Measurements from ENCODE around the gene KIF23. TPM values are rescaled to one million over a fixed set of nuclear protein-coding genes. Genes with fewer than 3 reads are reported as not detected.

Gene KIF23
- total RNA-seq, 5 donors from 2014 or later (not counting 1 experiment from before 2014, with no cell fraction given): 0.36 to 2.2 (median 0.76) TPM

- ChIA-PET CTCF (no interaction called here), POLR2A (no interaction called here)
- H3K4me3 ChIP-seq (ENCODE audit: control insufficient read depth in 1 of 2, extremely low read depth in 1 of 2, low read length in 1 of 2): no peak overlapping the region
- no peaks in the 10 kb centered on the region for H3K9me3 ChIP-seq
- H3K9me3 Mint-ChIP-seq: no peaks in the 10 kb centered on the region
- H3K4me3 Mint-ChIP-seq: no peak overlapping the region
- peaks cover 0 to 2% (median 0%) of the 10 kb centered on the region in 3 donors for H3K4me1 Mint-ChIP-seq
- no peak overlapping the region for H3K27ac Mint-ChIP-seq
- DNase-seq (no peak), ATAC-seq (replicated peaks in 1 of 4) (no peak)
- no peak overlapping the region for H3K27ac ChIP-seq (ENCODE audit: low read length)
- peaks cover 3 to 17% of the 10 kb centered on the region in 2 donors for H3K27me3 Mint-ChIP-seq
- H3K36me3 Mint-ChIP-seq: no peaks in the 10 kb centered on the region
- no peaks in the 10 kb centered on the region for H3K36me3 ChIP-seq (ENCODE audit: control insufficient read depth in 2 of 2, extremely low read depth in 1 of 2, insufficient read depth in 1 of 2, low read length in 1 of 2)
- H3K27me3 ChIP-seq (replicated peaks in 1 of 2; ENCODE audit: control insufficient read depth in 2 of 2, extremely low read depth in 1 of 2, insufficient read depth in 2 of 2, low read length in 1 of 2): peaks cover 0 to 9% of the 10 kb centered on the region in 2 experiments
- WGBS (ENCODE audit: insufficient coverage): no CpG with 5 or more reads among the region's 2 CpGs
- no peaks in the 10 kb centered on the region for H3K4me1 ChIP-seq (ENCODE audit: control insufficient read depth in 1 of 2, extremely low read depth in 1 of 2, insufficient read depth in 2 of 2, low read length in 2 of 2)
These were observed 11.3 kb upstream of the KIF23 start for GRCh38 chr15:69402816-69403215.

DNA sequence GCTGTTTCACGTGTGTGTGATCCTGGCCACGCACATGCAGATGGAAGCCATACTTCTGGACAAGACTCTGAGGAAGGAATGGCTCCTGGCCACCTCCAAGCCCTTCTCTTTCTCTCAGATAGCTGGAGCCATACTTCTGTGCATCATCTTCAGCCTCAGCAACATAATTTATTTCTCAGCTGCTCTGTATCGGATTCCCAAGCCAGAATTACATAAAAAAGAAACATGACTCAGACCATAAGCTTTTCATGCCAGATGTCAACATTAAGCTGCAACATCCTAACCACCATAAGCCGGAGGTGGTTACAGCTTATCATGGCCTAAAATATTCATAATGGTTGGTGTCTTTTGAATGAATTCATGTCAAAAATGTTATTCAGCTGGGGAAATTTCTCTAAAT lies 10.6 kb upstream of the KIF23 start:
- H3K36me3 Mint-ChIP-seq: no peaks in the 10 kb centered on the region
- H3K27me3 Mint-ChIP-seq: peaks cover 3 to 19% of the 10 kb centered on the region in 2 donors
- no peaks in the 10 kb centered on the region for H3K36me3 ChIP-seq (ENCODE audit: control insufficient read depth in 2 of 2, extremely low read depth in 1 of 2, insufficient read depth in 1 of 2, low read length in 1 of 2)
- ATAC-seq (replicated peaks in 1 of 4) (no peak), DNase-seq (no peak)
- no peaks in the 10 kb centered on the region for H3K4me1 Mint-ChIP-seq
- peaks cover 0 to 9% of the 10 kb centered on the region in 2 experiments for H3K27me3 ChIP-seq (replicated peaks in 1 of 2; ENCODE audit: control insufficient read depth in 2 of 2, extremely low read depth in 1 of 2, insufficient read depth in 2 of 2, low read length in 1 of 2)
- POLR2A ChIA-PET: no interaction called here
- H3K9me3 Mint-ChIP-seq: no peaks in the 10 kb centered on the region
- WGBS (ENCODE audit: insufficient coverage): 80% methylated on average over 3 of the region's 4 CpGs
- H3K9me3 ChIP-seq: no peaks in the 10 kb centered on the region
- no peaks in the 10 kb centered on the region for H3K4me1 ChIP-seq (ENCODE audit: control insufficient read depth in 1 of 2, extremely low read depth in 1 of 2, insufficient read depth in 2 of 2, low read length in 2 of 2)
- no peak overlapping the region for H3K4me3 ChIP-seq (ENCODE audit: control insufficient read depth in 1 of 2, extremely low read depth in 1 of 2, low read length in 1 of 2)
- H3K27ac ChIP-seq (ENCODE audit: low read length): no peak overlapping the region
- H3K4me3 Mint-ChIP-seq: no peak overlapping the region
- no peak overlapping the region for H3K27ac Mint-ChIP-seq
- CTCF ChIA-PET: interaction anchor here in 1 of 2 donors (0.6 kb wide), 1 partner anchor 13 kb away, joined by 3 read pairs; no protein-coding TSS in a partner anchor

DNA sequence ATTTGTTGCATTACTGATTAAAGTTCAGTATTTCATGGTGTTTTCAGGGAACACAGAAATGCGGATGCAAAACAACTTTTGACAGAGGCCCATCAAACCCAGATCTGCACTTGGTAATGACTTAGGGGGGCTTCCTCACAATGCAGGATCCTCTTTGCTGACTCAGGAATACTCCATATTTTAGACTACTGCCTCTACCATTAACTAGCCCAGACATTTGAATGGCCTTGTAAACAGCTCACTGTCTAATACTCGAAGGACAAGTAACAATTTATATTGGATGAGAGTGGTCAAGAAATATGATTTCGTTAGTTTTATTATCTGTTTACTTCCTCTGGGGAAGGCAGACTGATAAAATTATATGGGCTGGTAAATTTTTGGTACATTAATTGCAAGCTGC lies 9.0 kb upstream of the KIF23 start:
- H3K27ac ChIP-seq (ENCODE audit: low read length): no peak overlapping the region
- Mint-ChIP-seq H3K27ac (no peak overlapping the region), H3K9me3 (no peaks in the 10 kb centered on the region), H3K27me3 (peaks cover 4 to 23% of the 10 kb centered on the region in 2 donors), H3K4me1 (no peaks in the 10 kb centered on the region), H3K4me3 (no peak overlapping the region), H3K36me3 (no peaks in the 10 kb centered on the region)
- WGBS (ENCODE audit: insufficient coverage): no CpG with 5 or more reads among the region's 3 CpGs
- no peak for ATAC-seq (replicated peaks in 1 of 4)
- ChIA-PET POLR2A (interaction anchor here in 1 of 2 donors (0.6 kb wide), 1 partner anchor 76 kb away, joined by 5 read pairs; no protein-coding TSS in a partner anchor), CTCF (no interaction called here)
- H3K9me3 ChIP-seq: no peaks in the 10 kb centered on the region
- DNase-seq: no peak
- peaks cover 0 to 11% of the 10 kb centered on the region in 2 experiments for H3K27me3 ChIP-seq (replicated peaks in 1 of 2; ENCODE audit: control insufficient read depth in 2 of 2, extremely low read depth in 1 of 2, insufficient read depth in 2 of 2, low read length in 1 of 2)
- no peaks in the 10 kb centered on the region for H3K36me3 ChIP-seq (ENCODE audit: control insufficient read depth in 2 of 2, extremely low read depth in 1 of 2, insufficient read depth in 1 of 2, low read length in 1 of 2)
- H3K4me3 ChIP-seq (ENCODE audit: control insufficient read depth in 1 of 2, extremely low read depth in 1 of 2, low read length in 1 of 2): no peak overlapping the region
- no peaks in the 10 kb centered on the region for H3K4me1 ChIP-seq (ENCODE audit: control insufficient read depth in 1 of 2, extremely low read depth in 1 of 2, insufficient read depth in 2 of 2, low read length in 2 of 2)

DNA sequence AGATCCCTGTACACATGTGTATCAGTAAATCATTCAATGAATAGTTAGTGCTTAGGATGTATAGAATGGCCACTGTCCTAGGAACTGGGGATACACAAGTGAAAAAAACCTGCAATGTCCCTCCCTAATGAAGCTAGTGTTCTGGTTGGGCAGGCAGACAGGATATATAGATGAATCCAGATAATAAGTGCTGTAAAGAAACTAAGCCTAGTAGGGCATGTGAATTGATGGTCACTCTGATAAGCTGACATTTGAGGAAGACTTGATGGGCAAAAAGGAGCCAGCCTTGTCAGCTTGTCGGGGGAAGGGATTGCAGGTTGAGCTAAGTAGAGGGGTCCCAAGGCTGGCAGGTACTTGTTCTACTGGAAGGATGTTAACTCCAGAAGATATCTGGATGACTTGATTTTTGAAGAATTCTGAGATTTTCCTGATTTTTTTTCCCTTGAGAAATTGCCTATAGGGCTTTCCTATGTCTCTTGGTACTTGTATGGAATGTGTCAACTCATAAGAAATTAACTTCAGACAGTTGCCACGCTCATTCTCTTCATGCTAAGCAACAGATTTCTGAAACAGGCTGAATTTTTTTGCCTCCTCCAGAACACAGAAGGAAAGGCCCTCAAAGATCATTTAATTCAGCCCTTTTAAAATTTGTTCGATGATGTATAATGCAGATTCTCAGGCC lies 6.3 kb upstream of the KIF23 start:
- no peaks in the 10 kb centered on the region for H3K36me3 Mint-ChIP-seq
- H3K9me3 ChIP-seq: no peaks in the 10 kb centered on the region
- peaks cover 0 to 8% of the 10 kb centered on the region in 2 experiments for H3K27me3 ChIP-seq (replicated peaks in 1 of 2; ENCODE audit: control insufficient read depth in 2 of 2, extremely low read depth in 1 of 2, insufficient read depth in 2 of 2, low read length in 1 of 2)
- DNase-seq (no peak), ATAC-seq (replicated peaks in 1 of 4) (no peak)
- CTCF ChIA-PET: interaction anchor here in 1 of 2 donors (0.7 kb wide), 1 partner anchor 35 kb away, joined by 3 read pairs; no protein-coding TSS in a partner anchor
- H3K4me1 ChIP-seq (ENCODE audit: control insufficient read depth in 1 of 2, extremely low read depth in 1 of 2, insufficient read depth in 2 of 2, low read length in 2 of 2): no peaks in the 10 kb centered on the region
- H3K9me3 Mint-ChIP-seq: no peaks in the 10 kb centered on the region
- peaks cover 4 to 23% of the 10 kb centered on the region in 2 donors for H3K27me3 Mint-ChIP-seq
- H3K27ac ChIP-seq (ENCODE audit: low read length): no peak overlapping the region
- no peaks in the 10 kb centered on the region for H3K36me3 ChIP-seq (ENCODE audit: control insufficient read depth in 2 of 2, extremely low read depth in 1 of 2, insufficient read depth in 1 of 2, low read length in 1 of 2)
- POLR2A ChIA-PET: interaction anchor here in 1 of 2 donors (0.6 kb wide), 1 partner anchor 237 kb away, joined by 3 read pairs; no protein-coding TSS in a partner anchor
- H3K27ac Mint-ChIP-seq: no peak overlapping the region
- H3K4me3 ChIP-seq (ENCODE audit: control insufficient read depth in 1 of 2, extremely low read depth in 1 of 2, low read length in 1 of 2): no peak overlapping the region
- WGBS (ENCODE audit: insufficient coverage): 90% methylated on average over 2 of the region's 3 CpGs
- H3K4me1 Mint-ChIP-seq: no peaks in the 10 kb centered on the region
- no peak overlapping the region for H3K4me3 Mint-ChIP-seq

DNA sequence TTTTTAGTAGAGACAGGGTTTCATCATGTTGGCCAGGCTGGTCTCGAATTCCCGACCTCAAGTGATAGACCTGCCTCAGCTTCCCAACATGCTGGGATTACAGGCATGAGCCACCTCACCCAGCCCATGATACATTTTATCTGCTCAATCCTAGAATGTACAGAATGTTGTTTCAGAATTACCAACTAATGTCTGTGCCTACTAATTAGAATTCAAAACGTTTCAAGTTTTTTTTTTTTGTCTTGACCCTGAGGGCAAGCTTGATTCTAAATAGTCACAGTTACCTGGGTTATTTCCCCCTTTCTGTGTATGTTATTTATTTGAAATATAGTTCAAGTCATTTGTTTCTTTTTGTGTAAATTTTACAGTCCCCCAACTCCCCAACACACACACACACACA lies 5.3 kb upstream of the KIF23 start:
- POLR2A ChIA-PET: interaction anchor here in 1 of 2 donors (0.6 kb wide), 2 partner anchors 40 to 238 kb away, joined by 3 read pairs; no protein-coding TSS in a partner anchor
- WGBS (ENCODE audit: insufficient coverage): no CpG with 5 or more reads among the region's 3 CpGs
- Histone ChIP-seq H3K4me3 (ENCODE audit: control insufficient read depth in 1 of 2, extremely low read depth in 1 of 2, low read length in 1 of 2) (no peak overlapping the region), H3K27me3 (replicated peaks in 1 of 2; ENCODE audit: control insufficient read depth in 2 of 2, extremely low read depth in 1 of 2, insufficient read depth in 2 of 2, low read length in 1 of 2) (peaks cover 0 to 12% of the 10 kb centered on the region in 2 experiments), H3K9me3 (no peaks in the 10 kb centered on the region), H3K36me3 (ENCODE audit: control insufficient read depth in 2 of 2, extremely low read depth in 1 of 2, insufficient read depth in 1 of 2, low read length in 1 of 2) (no peaks in the 10 kb centered on the region), H3K27ac (ENCODE audit: low read length) (no peak overlapping the region), H3K4me1 (ENCODE audit: control insufficient read depth in 1 of 2, extremely low read depth in 1 of 2, insufficient read depth in 2 of 2, low read length in 2 of 2) (peaks cover 0 to 4% of the 10 kb centered on the region in 2 experiments)
- CTCF ChIA-PET: no interaction called here
- H3K27me3 Mint-ChIP-seq: peaks cover 4 to 23% of the 10 kb centered on the region in 2 donors
- H3K36me3 Mint-ChIP-seq: no peaks in the 10 kb centered on the region
- H3K4me1 Mint-ChIP-seq: peaks cover under 1 to 4% (median 3%) of the 10 kb centered on the region in 3 donors
- ATAC-seq (replicated peaks in 1 of 4) (no peak), DNase-seq (no peak)
- H3K27ac Mint-ChIP-seq: no peak overlapping the region
- no peak overlapping the region for H3K4me3 Mint-ChIP-seq
- no peaks in the 10 kb centered on the region for H3K9me3 Mint-ChIP-seq

- ChIA-PET POLR2A (no interaction called here), CTCF (no interaction called here)
- no peaks in the 10 kb centered on the region for H3K9me3 Mint-ChIP-seq
- DNase-seq: no peak
- H3K27me3 ChIP-seq (replicated peaks in 1 of 2; ENCODE audit: control insufficient read depth in 2 of 2, extremely low read depth in 1 of 2, insufficient read depth in 2 of 2, low read length in 1 of 2): peaks cover 0 to 21% of the 10 kb centered on the region in 2 experiments
- H3K27ac ChIP-seq (ENCODE audit: low read length): no peak overlapping the region
- H3K27ac Mint-ChIP-seq: no peak overlapping the region
- no peaks in the 10 kb centered on the region for H3K36me3 ChIP-seq (ENCODE audit: control insufficient read depth in 2 of 2, extremely low read depth in 1 of 2, insufficient read depth in 1 of 2, low read length in 1 of 2)
- 53% methylated on average over 8 of the region's 9 CpGs for WGBS (ENCODE audit: insufficient coverage)
- no peaks in the 10 kb centered on the region for H3K36me3 Mint-ChIP-seq
- ATAC-seq (replicated peaks in 1 of 4): no peak
- no peak overlapping the region for H3K4me3 ChIP-seq (ENCODE audit: control insufficient read depth in 1 of 2, extremely low read depth in 1 of 2, low read length in 1 of 2)
- H3K9me3 ChIP-seq: no peaks in the 10 kb centered on the region
- peaks cover 0 to 12% of the 10 kb centered on the region in 2 experiments for H3K4me1 ChIP-seq (ENCODE audit: control insufficient read depth in 1 of 2, extremely low read depth in 1 of 2, insufficient read depth in 2 of 2, low read length in 2 of 2)
- peaks cover 6 to 15% (median 9%) of the 10 kb centered on the region in 3 donors for H3K4me1 Mint-ChIP-seq
- H3K27me3 Mint-ChIP-seq: peaks cover 7 to 13% of the 10 kb centered on the region in 2 donors
- no peak overlapping the region for H3K4me3 Mint-ChIP-seq
These were observed 3.8 kb upstream of the KIF23 start for GRCh38 chr15:69410248-69410874.
